AG04450 (cell line): Measurements from ENCODE around the gene HRH1. TPM values are rescaled to one million over a fixed set of nuclear protein-coding genes. Genes with fewer than 3 reads are reported as not detected.
"Not testable (repeated sequence)": the region's sequence is repeated elsewhere in the genome, so short reads cannot be mapped to it uniquely, and the experiment has no call there.

Experiments used
- CTCF ChIA-PET: fragments of 300-600, 350-600 bp; formaldehyde crosslinking; extraction: SDS; loops from one replicate; lab custom pipeline; 2022; ENCODE audit warnings: antibody characterized with exemption, inconsistent platforms; lab: Charles Lee
- POLR2A ChIA-PET: fragments of 350-600 bp; formaldehyde crosslinking; extraction: SDS; loops from one replicate; lab custom pipeline; 2021; ENCODE audit warnings: antibody characterized with exemption, inconsistent platforms; lab: Yijun Ruan, JAX
- DNase-seq: peaks from one replicate; pipeline ENCODE4 v3.0.0-alpha.2; 2011; ENCODE audit warnings: low read depth, low spot score
- H3K27ac ChIP-seq: one replicate; pipeline ENCODE4 v1.5.1; 2012; ENCODE audit warnings: low read depth, low read length, control low read depth
- H3K27me3 ChIP-seq: one replicate; pipeline ENCODE4 v1.6.0; 2012; ENCODE audit warnings: low read length; ENCODE audit not compliant: control insufficient read depth, insufficient read depth
- H3K4me3 ChIP-seq: 2 replicates; pipeline ENCODE4 v1.5.1; 2011; ENCODE audit warnings: mild to moderate bottlenecking, low read depth, low read length, control low read depth
- H3K9me3 ChIP-seq: 2 replicates; pipeline ENCODE4 v1.5.1; 2012; ENCODE audit warnings: low read length; ENCODE audit not compliant: control insufficient read depth, insufficient read depth
- CTCF ChIP-seq: IDR thresholded peaks from 2 replicates; pipeline ENCODE4 v1.5.1; 2011; ENCODE audit warnings: low read depth, low read length, control low read depth, inconsistent platforms
- polyA plus RNA-seq: library from polyadenylated mRNA; depleted of rRNA; stranded (reverse); fragments of >200 nt; gene quantifications from 2 replicates; pipeline ENCODE4 v1.2.3, GENCODE V29; 2011

Gene HRH1
- polyA plus RNA-seq, 1 experiment: 25.4 TPM

GRCh38 chr3:11162401-11163345 is 8.4 kb downstream of the HRH1 start:
- Histone ChIP-seq H3K27me3 (no peaks in the 10 kb centered on the region), H3K4me3 (no peak overlapping the region), H3K9me3 (no peaks in the 10 kb centered on the region), H3K27ac (peak overlapping the region; percentile 31)
- CTCF ChIA-PET: interaction anchor here (1.0 to 1.9 kb wide), 2 partner anchors 102 to 172 kb away, joined by 5 to 12 read pairs; no protein-coding TSS in a partner anchor
- POLR2A ChIA-PET: interaction anchor here (0.8 to 1.2 kb wide), 2 partner anchors 9 to 18 kb away, joined by 6 to 8 read pairs; no protein-coding TSS in a partner anchor
- no peak for DNase-seq
- TF ChIP-seq CTCF: no peak

GRCh38 chr3:11164607-11165006 is 10.3 kb downstream of the HRH1 start:
- no peak for DNase-seq
- H3K27me3 ChIP-seq: no peaks in the 10 kb centered on the region
- CTCF ChIA-PET: interaction anchor here (0.9 to 1.0 kb wide), 2 partner anchors 9 to 171 kb away, joined by 3 to 4 read pairs; no protein-coding TSS in a partner anchor
- TF ChIP-seq CTCF: no peak
- H3K4me3 ChIP-seq: no peak overlapping the region
- no peaks in the 10 kb centered on the region; the same call in 1 of the 2 replicates for H3K9me3 ChIP-seq
- no peak overlapping the region for H3K27ac ChIP-seq
- POLR2A ChIA-PET: no interaction called here

GRCh38 chr3:11165476-11165875 is 11.2 kb downstream of the HRH1 start:
- Histone ChIP-seq H3K27ac (no peak overlapping the region), H3K9me3 (no peaks in the 10 kb centered on the region; the same call in 1 of the 2 replicates), H3K27me3 (no peaks in the 10 kb centered on the region), H3K4me3 (no peak overlapping the region)
- CTCF ChIA-PET: interaction anchor here (0.5 to 0.9 kb wide), 2 partner anchors 10 to 130 kb away, joined by 3 to 4 read pairs; no protein-coding TSS in a partner anchor
- POLR2A ChIA-PET: no interaction called here
- TF ChIP-seq CTCF: no peak
- DNase-seq: no peak

- H3K27ac ChIP-seq, H3K27me3 ChIP-seq, DNase-seq, H3K9me3 ChIP-seq, H3K4me3 ChIP-seq, POLR2A ChIA-PET: not testable (repeated sequence)
- CTCF ChIA-PET: interaction anchor here (0.6 kb wide), 1 partner anchor 17 kb away, joined by 3 read pairs; no protein-coding TSS in a partner anchor
Measured at GRCh38 chr3:11166807-11167400, 12.6 kb downstream of the HRH1 start.

- ChIA-PET CTCF (interaction anchor here (0.6 kb wide), 1 partner anchor 16 kb away, joined by 3 read pairs; no protein-coding TSS in a partner anchor), POLR2A (no interaction called here)
- DNase-seq: no peak
- Histone ChIP-seq H3K27me3 (no peaks in the 10 kb centered on the region), H3K9me3 (no peaks in the 10 kb centered on the region; the same call in 1 of the 2 replicates), H3K4me3 (no peak overlapping the region), H3K27ac (no peak overlapping the region)
- no peak for TF ChIP-seq CTCF
Measured at GRCh38 chr3:11167590-11167989, 13.3 kb downstream of the HRH1 start.
